NCI-H146 (cell line): ENCODE results near the gene EPHB2.
"Not testable (repeated sequence)": the region's sequence is repeated elsewhere in the genome, so short reads cannot be mapped to it uniquely, and the experiment has no call there.

ENCODE experiments used
- DNase-seq: peaks from one replicate; lab custom pipeline; 2025; lab: John Stamatoyannopoulos, UW

EPHB2 gene

GRCh38 chr1:22836850-22837249, 126.2 kb downstream of the EPHB2 start:
- DNase-seq: no peak

GRCh38 chr1:22837332-22837731, 126.7 kb downstream of the EPHB2 start:
- DNase-seq: no peak

- DNase-seq: no peak
Observed at GRCh38 chr1:22838965-22839364, 128.3 kb downstream of the EPHB2 start.

- no peak for DNase-seq
Observed at GRCh38 chr1:22839806-22840205, 129.2 kb downstream of the EPHB2 start.

- DNase-seq: no peak
Observed at GRCh38 chr1:22841142-22841541, 130.5 kb downstream of the EPHB2 start.

- no peak for DNase-seq
Observed at GRCh38 chr1:22841860-22842281, 131.2 kb downstream of the EPHB2 start.

GRCh38 chr1:22843441-22844183, 133.0 kb downstream of the EPHB2 start:
- not testable (repeated sequence) for DNase-seq

GRCh38 chr1:22844621-22845020, 134.0 kb downstream of the EPHB2 start:
- DNase-seq: no peak

GRCh38 chr1:22845398-22845935, 134.8 kb downstream of the EPHB2 start:
- peak; percentile 47 for DNase-seq

- no peak for DNase-seq
Observed at GRCh38 chr1:22846458-22846857, 135.8 kb downstream of the EPHB2 start.

- no peak for DNase-seq
Observed at GRCh38 chr1:22847249-22847648, 136.6 kb downstream of the EPHB2 start.

GRCh38 chr1:22847709-22848108, 137.1 kb downstream of the EPHB2 start:
- no peak for DNase-seq

GRCh38 chr1:22848405-22848804, 137.8 kb downstream of the EPHB2 start:
- DNase-seq: no peak

- peak; percentile 72 for DNase-seq
Observed at GRCh38 chr1:22849770-22850169, 139.1 kb downstream of the EPHB2 start.

- no peak for DNase-seq
Observed at GRCh38 chr1:22850281-22850680, 139.6 kb downstream of the EPHB2 start.

- DNase-seq: peak; percentile 14
Observed at GRCh38 chr1:22850681-22851080, 140.0 kb downstream of the EPHB2 start.

- no peak for DNase-seq
Observed at GRCh38 chr1:22851517-22851916, 140.9 kb downstream of the EPHB2 start.

GRCh38 chr1:22852144-22852655, 141.6 kb downstream of the EPHB2 start:
- DNase-seq: no peak

- no peak for DNase-seq
Observed at GRCh38 chr1:22853651-22854185, 143.1 kb downstream of the EPHB2 start.

- no peak for DNase-seq
Observed at GRCh38 chr1:22854688-22855565, 144.3 kb downstream of the EPHB2 start.

- no peak for DNase-seq
Observed at GRCh38 chr1:22855668-22856606, 145.3 kb downstream of the EPHB2 start.
